GM21529 (cell line): ENCODE measurements around the gene CBR1.

Experiments
- ATAC-seq: cut with Tn5 transposase; IDR thresholded peaks from one replicate; pipeline ENCODE4 v1.9.1; 2021; ENCODE audit not compliant: unreplicated experiment

CBR1 gene

GRCh38 chr21:36113647-36114428 is 44.0 kb downstream of the CBR1 start:
- ATAC-seq: no peak

- ATAC-seq: no peak
These were observed 45.4 kb downstream of the CBR1 start for GRCh38 chr21:36115138-36115730.

DNA sequence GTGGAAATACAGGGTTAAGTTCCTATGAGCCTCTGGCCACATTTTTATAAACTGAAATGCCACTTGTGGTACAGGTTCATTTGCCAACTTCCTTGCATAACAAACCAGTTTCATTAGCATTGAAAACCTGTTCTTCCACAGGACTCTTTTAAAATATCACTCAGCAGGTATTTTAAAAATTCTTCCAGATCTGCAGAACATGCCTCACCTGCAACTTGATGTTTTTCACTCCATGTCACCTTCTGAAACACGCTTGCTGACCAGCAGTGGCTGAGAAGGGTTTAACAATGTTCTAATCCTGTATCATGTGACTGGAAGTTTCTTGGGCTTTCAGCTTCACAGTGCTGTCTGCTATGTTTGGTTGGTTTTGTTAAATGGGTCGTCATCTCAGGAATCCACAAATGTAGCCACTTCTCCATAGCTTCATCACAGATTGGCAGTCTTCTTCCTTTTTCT is 47.5 kb downstream of the CBR1 start:
- no peak for ATAC-seq

DNA sequence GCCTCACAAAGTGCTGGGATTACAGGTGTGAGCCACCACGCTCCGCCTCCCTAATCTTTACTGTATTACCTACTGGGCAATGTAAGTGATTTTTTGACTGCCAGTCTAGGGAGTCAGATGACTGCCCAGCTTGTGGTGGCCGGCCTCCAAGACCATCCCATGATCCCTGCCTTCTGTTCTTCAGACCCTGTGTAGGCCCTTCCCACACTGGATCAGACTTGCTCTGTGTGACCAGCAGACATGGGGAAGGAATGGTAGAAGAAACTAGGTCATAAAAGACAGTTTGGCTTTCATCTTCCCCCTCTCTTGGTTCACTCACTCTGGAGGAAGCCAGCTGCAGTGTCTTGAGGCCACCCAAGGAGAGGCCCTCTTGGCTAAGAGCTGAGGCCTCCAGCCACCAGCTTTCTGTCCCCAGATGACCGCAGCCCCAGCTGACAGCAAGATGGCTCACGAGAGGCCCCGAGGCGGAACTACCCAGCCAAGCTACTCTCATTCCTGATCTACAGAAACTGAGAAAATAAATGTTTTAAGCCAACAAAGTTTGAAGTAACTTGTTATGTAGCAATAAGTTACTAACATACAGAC is 50.6 kb downstream of the CBR1 start:
- no peak for ATAC-seq
